Measurements from ENCODE around the gene RAB33A.

The RAB33A gene

GRCh38 chrX:130171446-130172126, at the start of gene RAB33A:
Gene RAB33A (plus strand): TSS chrX:130171962. CDS start chrX:130172063, 101 bp downstream.
- DNase-seq: no peak

GRCh38 chrX:130124577-130124976, 47.2 kb upstream of the RAB33A start:
- DNase-seq: no peak

GRCh38 chrX:130125091-130125874, 46.5 kb upstream of the RAB33A start:
- DNase-seq: no peak

- no peak for DNase-seq
Measured at GRCh38 chrX:130130990-130131389, 40.8 kb upstream of the RAB33A start.

GRCh38 chrX:130136496-130136895, 35.3 kb upstream of the RAB33A start:
- no peak for DNase-seq

DNA sequence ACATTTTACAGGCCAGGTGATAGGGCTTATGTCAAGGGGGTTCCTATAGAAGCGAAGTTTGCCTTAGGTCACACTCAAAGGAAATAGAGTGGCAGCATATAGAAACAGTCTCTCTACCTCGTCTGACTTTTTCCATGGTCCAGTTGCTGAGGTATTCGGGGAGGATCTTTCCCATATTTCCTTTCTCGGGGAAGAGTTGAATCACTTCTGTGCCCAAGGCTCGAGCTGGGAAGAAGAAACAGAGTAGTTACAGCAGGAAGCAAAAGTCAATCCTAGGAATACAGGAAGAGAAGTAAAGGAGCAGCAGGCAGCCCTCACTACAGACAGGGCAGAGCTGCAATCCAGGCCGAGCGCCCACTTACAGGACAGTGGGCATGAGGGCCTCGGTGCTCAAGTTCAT, 34.8 kb upstream of the RAB33A start:
- DNase-seq: no peak

DNA sequence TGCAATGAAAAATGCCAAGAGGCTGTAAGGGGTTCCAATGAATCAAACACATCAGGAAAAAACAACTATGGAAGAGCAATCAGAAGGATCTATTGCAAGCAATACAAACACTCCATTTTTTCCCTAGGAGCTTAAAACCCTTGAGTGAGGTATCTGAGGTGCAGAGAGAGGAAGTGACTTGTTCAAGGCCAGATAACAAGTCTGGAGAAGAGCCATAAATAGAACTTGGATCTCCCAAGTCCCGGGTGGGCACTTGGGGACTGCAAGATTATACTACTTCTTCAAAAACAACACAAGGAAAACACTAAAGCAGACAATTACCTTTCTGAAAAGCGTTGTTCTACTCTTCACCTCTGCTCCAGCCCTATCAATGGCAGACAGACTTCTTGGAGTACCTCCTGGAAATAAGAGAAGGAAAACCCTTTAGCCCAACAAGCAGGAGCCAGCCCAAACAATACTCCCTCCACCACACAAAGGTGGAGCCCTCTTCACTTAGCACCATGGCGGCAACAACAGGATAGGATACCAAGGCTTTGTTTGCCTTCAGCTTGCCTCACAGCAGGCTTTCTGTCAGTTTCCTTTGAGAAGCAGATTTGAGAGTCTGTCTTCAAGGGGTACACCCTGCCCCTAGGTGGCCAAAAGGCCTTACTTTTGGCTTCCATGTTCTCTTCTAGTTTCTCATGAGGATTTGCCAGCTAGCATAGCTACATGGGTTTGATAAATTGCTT, 32.1 kb upstream of the RAB33A start:
- DNase-seq: no peak

DNA sequence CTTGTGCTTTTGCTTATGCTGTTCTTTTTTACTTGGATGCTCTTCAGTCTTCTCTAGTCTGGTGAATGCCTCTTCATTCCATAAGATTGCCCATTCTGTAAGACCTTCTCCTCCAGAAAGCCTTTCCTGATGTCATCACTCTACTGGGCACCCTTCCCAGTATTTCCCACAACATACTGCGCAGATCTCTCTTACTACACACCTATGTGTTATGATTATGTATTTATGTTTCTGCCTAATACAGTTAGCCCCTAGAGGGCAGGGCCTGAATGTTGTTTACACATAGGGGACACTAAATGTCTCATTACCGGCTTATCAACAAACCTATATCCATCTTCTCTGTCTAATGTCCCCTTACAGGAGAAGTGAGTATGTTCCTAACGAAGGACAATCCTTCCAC, 27.3 kb upstream of the RAB33A start:
- no peak for DNase-seq

DNA sequence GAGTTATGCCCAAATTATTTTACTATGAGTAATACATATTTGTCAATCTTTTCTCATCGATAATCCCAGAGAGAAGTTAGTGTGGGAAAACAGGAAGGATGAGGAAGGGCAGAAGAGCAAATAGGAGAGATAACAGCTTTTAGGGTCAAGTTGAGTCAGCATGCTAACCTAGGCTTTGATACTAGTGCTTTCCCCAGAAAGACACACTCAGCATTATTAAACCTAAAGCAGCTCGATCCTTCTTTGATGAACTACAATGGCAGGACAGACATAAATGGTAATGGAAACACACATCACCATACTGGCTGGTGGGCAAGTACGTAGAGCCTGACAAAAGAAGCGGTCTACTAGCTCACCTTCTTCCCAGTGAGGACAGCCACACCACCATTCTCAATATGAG, 26.6 kb upstream of the RAB33A start:
- no peak for DNase-seq

DNA sequence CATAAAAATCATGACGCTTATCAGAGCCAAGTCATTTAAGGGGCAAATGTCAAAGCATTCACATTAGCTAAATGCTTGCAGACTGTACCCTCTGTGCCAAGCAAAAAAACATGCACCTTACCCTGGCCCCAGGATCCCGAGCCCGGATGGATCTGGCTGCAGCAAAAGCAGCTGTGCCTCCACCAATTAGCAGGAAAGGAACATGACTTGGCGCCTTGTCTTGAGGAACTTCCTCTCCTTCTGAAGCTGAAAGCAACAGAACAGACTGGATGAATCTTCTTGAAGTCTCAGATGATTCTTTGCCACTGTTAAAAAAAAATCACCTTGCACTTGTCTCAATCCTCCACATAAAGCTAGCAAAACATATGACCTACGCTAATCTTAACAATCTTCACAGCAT, 24.1 kb upstream of the RAB33A start:
- no peak for DNase-seq

DNA sequence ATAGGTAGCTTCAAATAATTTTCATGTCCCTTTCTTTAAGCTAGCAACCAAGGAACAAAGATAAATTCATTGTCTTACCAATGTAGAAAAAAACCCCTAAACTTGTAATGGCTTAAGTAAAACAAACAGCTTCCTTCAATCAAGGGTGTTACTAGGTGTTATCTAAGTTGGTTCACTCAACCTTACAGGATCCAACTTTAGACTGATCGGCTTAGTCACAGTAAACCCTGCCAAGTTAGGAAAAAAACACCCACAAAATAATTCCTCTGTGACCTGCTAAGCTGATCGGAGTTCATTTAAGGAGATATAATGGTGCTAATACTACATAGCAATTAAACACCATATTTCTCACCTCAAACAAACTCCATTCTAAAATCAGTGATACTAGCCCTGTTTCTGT, 16.2 kb upstream of the RAB33A start:
- no peak for DNase-seq

GRCh38 chrX:130158311-130158710, 13.5 kb upstream of the RAB33A start:
- no peak for DNase-seq

GRCh38 chrX:130159776-130160175, 12.0 kb upstream of the RAB33A start:
- no peak for DNase-seq

DNA sequence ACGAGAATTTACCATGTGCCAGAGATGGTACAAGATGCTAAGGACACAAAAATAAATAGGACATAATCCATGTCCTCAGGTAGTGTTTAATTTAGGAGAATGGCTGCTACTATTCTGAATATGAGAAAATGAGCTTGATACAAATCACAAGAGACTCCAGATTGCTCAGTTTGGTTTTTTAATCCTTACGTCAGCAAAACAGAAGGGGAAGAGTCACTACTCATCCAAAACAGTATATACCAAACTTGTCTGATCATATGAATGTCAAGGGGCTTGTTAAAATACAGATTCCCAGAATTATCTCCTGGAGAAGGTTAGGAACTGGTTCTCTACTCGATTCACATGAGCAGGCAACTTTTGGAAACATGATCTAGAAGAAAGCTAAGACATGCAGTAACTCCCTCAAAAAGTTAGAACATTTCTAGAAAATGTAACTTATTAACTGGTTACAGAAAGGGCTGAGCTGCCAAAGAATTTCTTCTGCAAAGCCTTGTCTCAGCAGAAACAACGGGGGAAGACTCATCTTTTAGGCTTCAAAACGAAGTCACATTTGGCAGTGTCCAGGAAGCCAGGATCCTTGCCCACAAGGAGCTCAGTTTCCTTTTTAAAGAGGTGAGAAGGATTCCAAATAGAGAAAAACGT, 9.5 kb upstream of the RAB33A start:
- no peak for DNase-seq

- no peak for DNase-seq
Measured at GRCh38 chrX:130163398-130163797, 8.4 kb upstream of the RAB33A start.

DNA sequence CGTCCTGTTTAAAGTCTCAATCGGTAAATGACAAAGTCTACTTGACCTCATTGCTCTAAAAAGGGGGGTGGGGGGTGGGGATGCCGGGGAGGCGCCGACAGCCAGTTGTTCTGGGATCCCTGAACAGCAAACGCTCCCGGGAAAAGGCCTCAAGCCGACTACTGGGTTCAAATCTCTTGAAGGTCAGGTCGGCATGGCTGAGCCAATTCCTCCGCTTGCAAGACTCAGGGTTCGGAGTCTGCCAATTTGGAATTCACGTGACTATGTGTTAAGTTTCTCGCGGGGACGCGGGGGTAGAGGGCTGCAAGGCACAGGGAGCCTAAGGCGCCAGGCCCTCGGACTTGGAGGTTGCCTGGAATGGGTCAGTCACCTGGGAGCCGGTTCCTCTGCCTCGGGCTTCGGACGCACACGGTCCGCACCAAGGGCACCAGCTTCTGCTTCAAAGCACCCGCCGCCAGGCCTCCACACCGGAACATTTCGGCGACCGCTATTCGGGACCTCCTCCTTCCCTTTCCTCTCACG, 6.5 kb upstream of the RAB33A start:
- DNase-seq: no peak

GRCh38 chrX:130165703-130166502, 5.9 kb upstream of the RAB33A start, which contains the start of gene AIFM1:
Gene AIFM1 (minus strand): TSS chrX:130165841. CDS start chrX:130165656, 185 bp downstream.
- peak; percentile 86 for DNase-seq

- no peak for DNase-seq
Measured at GRCh38 chrX:130166503-130166777, 5.3 kb upstream of the RAB33A start.

GRCh38 chrX:130167040-130167439, 4.7 kb upstream of the RAB33A start:
- DNase-seq: no peak

DNA sequence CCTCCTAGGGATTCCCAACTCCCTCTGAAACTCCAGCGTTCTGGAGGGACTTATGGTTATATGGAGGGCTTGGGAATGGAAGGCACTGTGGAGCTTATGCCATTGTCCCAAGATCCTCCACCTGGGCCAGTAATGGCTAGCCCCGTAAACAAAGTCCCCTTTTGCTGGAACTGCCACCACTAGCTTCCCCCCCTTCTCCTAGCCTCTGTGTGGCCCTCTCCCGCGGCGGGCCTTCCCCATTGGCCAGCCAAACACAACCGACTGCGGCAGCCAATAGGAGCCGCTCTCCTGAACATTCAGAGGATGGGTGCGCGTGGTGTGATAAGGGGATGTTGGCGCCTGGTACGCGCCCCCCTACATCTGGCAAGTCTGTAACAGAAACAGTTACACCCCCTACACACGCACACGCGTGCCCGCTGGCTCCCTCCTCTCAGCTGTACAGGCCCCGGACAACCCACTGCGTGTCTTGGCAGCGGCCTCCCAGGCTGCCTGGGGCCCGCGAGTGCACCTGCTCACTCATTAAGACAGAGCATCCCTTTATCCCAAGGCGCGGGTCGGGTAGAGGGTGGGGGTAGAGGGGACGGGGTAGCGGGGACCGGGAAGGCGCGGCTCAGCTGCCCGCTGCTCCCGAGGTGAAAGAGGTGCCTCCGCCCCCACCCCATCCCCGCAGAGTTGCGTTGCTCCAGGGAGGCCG, 863 bp upstream of the RAB33A start:
- peak; percentile 36 for DNase-seq

GRCh38 chrX:130172127-130172845, 524 bp downstream of the RAB33A start:
- no peak for DNase-seq
